ENCODE data around the gene TMEM145. TPM values are rescaled to one million over a fixed set of nuclear protein-coding genes. Genes with fewer than 3 reads are reported as not detected.

Gene TMEM145
- total and polyA plus RNA-seq, 9 of the 15 experiments (the other 6 are each of a cell fraction or from before 2014, with no cell fraction given) = 0.80 to 5.5 (median 1.9) TPM; not detected in 3

DNA sequence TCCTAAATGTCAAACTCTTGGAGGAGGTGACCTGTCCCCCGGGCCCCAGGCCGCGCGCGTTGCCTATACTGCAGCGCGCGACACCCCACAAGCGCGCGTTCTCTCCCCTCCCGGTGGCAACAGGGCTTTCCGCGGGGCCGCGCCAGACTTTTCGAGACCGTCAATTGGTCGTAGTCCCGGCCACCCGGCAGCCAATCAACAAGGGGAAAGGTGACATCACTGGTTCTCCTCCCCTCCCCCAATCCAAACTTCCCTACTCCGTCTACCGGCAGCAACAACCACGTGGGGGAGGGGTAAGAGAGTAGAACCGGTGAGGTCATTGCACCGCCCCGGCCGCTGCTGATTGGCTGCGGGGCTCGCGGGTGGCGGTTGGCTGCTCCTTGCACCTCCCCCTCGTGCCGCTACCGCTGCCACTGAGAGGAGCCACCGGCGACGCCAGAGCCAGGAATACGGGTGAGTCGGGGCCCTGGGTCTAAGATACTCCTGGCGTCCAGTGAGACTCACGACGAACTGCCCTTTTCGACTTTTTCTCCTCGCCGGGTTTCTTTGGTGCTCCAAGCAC, 44.9 kb upstream of the TMEM145 start (continued):
- TF ChIP-seq ZBTB11 (CRISPR knock-in tag; IDR thresholded peaks at IDR 0.05) (peak in 1 of 3 experiments; percentile 84; a peak in 2 of 6 replicates), HDAC6 (IDR thresholded peaks at IDR 0.05; ENCODE audit: low read depth, low read length) (no peak), LEF1 (IDR thresholded peaks at IDR 0.05) (peak; percentile 89), FOXA3 (CRISPR knock-in tag; conservative IDR thresholded peaks at IDR 0.05 in 1 of 2, IDR thresholded peaks at IDR 0.05 in 1 of 2) (peak; percentile 73 to 74; a peak in 3 of 4 replicates), HMGN3 (IDR thresholded peaks at IDR 0.05; ENCODE audit: borderline replicate concordance, extremely low read depth, insufficient read length, low read depth, low read length) (peak; percentile 68), STAT5A (IDR thresholded peaks at IDR 0.05; ENCODE audit: borderline replicate concordance, low read length) (no peak; the same call in 1 of the 2 replicates), JUN (IDR thresholded peaks at IDR 0.05; ENCODE audit: borderline replicate concordance, low read depth, low read length) (peak; percentile 99), JUN (CRISPR knock-in tag; IDR thresholded peaks at IDR 0.05; ENCODE audit: borderline replicate concordance) (peak; percentile 97), DLX4 (CRISPR knock-in tag; IDR thresholded peaks at IDR 0.05) (no peak), PHF21A (IDR thresholded peaks at IDR 0.05; ENCODE audit: borderline replicate concordance, low read depth) (no peak), CREM (IDR thresholded peaks at IDR 0.05; ENCODE audit: low read depth) (peak; percentile 75), PHF8 (IDR thresholded peaks at IDR 0.05; ENCODE audit: borderline replicate concordance, low read length) (peak; percentile 54; the same call in 1 of the 2 replicates), ZNF197 (CRISPR knock-in tag; IDR thresholded peaks at IDR 0.05; ENCODE audit: low read depth) (peak; percentile 80; the same call in 1 of the 2 replicates), ZNF583 (CRISPR knock-in tag; IDR thresholded peaks at IDR 0.05) (0 out of 2 replicates have a peak, but pooled peaks have one; percentile 33), ZNF146 (CRISPR knock-in tag; IDR thresholded peaks at IDR 0.05; ENCODE audit: unreplicated experiment) (no peak), SMC3 (conservative IDR thresholded peaks at IDR 0.05; ENCODE audit: insufficient read depth, low read depth, low read length) (0 out of 2 replicates have a peak, but pooled peaks have one; percentile 16), ZNF212 (CRISPR knock-in tag; IDR thresholded peaks at IDR 0.05) (peak; percentile 77; the same call in 1 of the 2 replicates), BACH1 (tag; IDR thresholded peaks at IDR 0.05) (peak; percentile 43; the same call in 1 of the 2 replicates), ZNF311 (CRISPR knock-in tag; IDR thresholded peaks at IDR 0.05) (no peak)
- TF ChIP-seq, protein P1, sequence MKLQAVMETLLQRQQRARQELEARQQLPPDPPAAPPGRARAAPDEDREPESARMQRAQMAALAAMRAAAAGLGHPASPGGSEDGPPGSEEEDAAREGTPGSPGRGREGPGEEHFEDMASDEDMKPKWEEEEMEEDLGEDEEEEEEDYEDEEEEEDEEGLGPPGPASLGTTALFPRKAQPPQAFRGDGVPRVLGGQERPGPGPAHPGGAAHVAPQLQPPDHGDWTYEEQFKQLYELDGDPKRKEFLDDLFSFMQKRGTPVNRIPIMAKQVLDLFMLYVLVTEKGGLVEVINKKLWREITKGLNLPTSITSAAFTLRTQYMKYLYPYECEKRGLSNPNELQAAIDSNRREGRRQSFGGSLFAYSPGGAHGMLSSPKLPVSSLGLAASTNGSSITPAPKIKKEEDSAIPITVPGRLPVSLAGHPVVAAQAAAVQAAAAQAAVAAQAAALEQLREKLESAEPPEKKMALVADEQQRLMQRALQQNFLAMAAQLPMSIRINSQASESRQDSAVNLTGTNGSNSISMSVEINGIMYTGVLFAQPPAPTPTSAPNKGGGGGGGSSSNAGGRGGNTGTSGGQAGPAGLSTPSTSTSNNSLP (IDR thresholded peaks at IDR 0.05; ENCODE audit: borderline replicate concordance, low read depth, low read length) = 0 out of 2 replicates have a peak, but pooled peaks have one; percentile 15
- TF ChIP-seq, protein P2, sequence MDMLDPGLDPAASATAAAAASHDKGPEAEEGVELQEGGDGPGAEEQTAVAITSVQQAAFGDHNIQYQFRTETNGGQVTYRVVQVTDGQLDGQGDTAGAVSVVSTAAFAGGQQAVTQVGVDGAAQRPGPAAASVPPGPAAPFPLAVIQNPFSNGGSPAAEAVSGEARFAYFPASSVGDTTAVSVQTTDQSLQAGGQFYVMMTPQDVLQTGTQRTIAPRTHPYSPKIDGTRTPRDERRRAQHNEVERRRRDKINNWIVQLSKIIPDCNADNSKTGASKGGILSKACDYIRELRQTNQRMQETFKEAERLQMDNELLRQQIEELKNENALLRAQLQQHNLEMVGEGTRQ (CRISPR knock-in tag; IDR thresholded peaks at IDR 0.05) = peak; percentile 81

Measured in K562 (cell line).